Mesothelial cell of epicardium (in vitro differentiated cells): ENCODE results near the gene MIDN. TPM values are rescaled to one million over a fixed set of nuclear protein-coding genes. Genes with fewer than 3 reads are reported as not detected.

Experiments used
- DNase-seq, 2 experiments: peaks; one replicate each; pipeline ENCODE4 v3.0.0; 2021; ENCODE audit warnings: low spot score in 2 of 2; ENCODE audit not compliant: unreplicated experiment in 2 of 2
- H3K27ac Mint-ChIP-seq: 2 replicates; pipeline ENCODE4 v1.8.0; 2021; ENCODE audit warnings: mixed read lengths
- H3K27me3 Mint-ChIP-seq: 2 replicates; pipeline ENCODE4 v1.8.0; 2021; ENCODE audit warnings: low read depth, mixed read lengths
- H3K36me3 Mint-ChIP-seq: 2 replicates; pipeline ENCODE4 v1.8.0; 2021; ENCODE audit warnings: mixed read lengths
- H3K4me1 Mint-ChIP-seq: 2 replicates; pipeline ENCODE4 v1.8.0; 2021; ENCODE audit warnings: mixed read lengths
- H3K4me3 Mint-ChIP-seq: 2 replicates; pipeline ENCODE4 v1.8.0; 2021; ENCODE audit warnings: mild to moderate bottlenecking, moderate library complexity, mixed read lengths
- H3K9me3 Mint-ChIP-seq: 2 replicates; pipeline ENCODE4 v1.8.0; 2021; ENCODE audit warnings: mixed read lengths
- CTCF ChIP-seq: fragments of 200-600 bp; sonication (generic); IDR thresholded peaks from one replicate; pipeline ENCODE4 v1.5.0; 2021; ENCODE audit warnings: antibody characterized with exemption; ENCODE audit not compliant: unreplicated experiment
- total RNA-seq: library from RNA; stranded (reverse); gene quantifications from 3 replicates; pipeline ENCODE4 v1.2.1, GENCODE V29; 2021

Gene MIDN
- total RNA-seq, 1 donor from 2014 or later: 177 TPM

DNA sequence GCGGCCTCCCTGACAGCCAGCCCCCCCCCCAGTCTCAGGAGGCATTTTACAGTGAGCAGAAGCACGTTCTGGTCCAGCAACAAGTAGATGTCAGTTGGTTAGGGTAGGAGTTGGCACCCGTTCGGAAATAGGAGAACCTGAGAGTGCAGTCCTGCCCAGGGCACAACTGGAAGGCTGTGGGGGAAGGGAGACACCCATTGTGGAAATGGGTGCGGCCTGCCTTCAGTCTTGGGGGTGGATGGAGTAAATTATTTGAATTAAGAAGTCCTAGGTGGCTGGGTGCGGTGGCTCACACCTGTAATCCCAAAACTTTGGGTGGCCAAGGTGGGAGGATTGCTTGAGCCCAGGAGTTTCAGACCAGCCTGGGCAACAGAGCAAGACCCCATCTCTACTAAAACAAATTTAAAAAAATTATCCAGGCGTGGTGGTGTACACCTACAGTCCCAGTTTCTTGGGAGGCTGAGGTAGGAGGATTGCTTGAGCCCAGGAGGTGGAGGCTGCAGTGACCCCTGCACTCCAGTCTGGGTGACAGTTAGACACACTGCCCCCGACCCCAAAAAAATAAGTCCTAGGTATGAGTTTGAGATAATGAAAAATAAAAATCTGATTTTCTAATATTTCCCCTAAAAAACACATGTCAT, 21.9 kb downstream of the MIDN start:
- peaks cover 67% of the 10 kb centered on the region for H3K4me1 Mint-ChIP-seq
- no peaks in the 10 kb centered on the region for H3K9me3 Mint-ChIP-seq

DNA sequence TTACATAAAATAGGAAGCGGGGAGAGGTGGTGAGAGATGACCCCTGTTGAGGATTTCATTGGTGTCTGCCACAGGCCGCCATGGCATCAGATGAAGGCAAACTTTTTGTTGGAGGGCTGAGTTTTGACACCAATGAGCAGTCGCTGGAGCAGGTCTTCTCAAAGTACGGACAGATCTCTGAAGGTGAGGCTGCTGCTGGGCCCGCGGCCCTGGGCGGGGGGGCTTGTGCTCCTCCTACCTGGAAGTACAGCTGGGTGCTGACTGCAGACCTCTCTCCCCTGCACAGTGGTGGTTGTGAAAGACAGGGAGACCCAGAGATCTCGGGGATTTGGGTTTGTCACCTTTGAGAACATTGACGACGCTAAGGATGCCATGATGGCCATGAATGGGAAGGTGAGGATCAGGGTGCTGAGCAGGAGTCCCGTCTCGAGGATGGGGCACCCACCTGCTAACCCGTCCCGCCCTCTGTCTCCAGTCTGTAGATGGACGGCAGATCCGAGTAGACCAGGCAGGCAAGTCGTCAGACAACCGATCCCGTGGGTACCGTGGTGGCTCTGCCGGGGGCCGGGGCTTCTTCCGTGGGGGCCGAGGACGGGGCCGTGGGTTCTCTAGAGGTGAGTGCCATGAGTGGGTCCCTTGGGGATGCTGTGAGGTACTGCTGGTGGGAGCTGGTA, 22.6 kb downstream of the MIDN start:
- Mint-ChIP-seq H3K9me3 (no peaks in the 10 kb centered on the region), H3K36me3 (peaks cover 20% of the 10 kb centered on the region), H3K4me1 (peaks cover 62% of the 10 kb centered on the region), H3K27ac (peak overlapping the region; percentile 95), H3K4me3 (peak overlapping the region; percentile 81), H3K27me3 (peaks cover 4% of the 10 kb centered on the region)
- DNase-seq: no peak
- TF ChIP-seq CTCF: no peak

More for the DNA sequence above, 21.9 kb downstream of the MIDN start:
- Mint-ChIP-seq H3K27ac (peak overlapping the region; percentile 95), H3K4me3 (peak overlapping the region; percentile 81), H3K27me3 (peaks cover 4% of the 10 kb centered on the region), H3K36me3 (peaks cover 20% of the 10 kb centered on the region)
- TF ChIP-seq CTCF: no peak
- DNase-seq: no peak

DNA sequence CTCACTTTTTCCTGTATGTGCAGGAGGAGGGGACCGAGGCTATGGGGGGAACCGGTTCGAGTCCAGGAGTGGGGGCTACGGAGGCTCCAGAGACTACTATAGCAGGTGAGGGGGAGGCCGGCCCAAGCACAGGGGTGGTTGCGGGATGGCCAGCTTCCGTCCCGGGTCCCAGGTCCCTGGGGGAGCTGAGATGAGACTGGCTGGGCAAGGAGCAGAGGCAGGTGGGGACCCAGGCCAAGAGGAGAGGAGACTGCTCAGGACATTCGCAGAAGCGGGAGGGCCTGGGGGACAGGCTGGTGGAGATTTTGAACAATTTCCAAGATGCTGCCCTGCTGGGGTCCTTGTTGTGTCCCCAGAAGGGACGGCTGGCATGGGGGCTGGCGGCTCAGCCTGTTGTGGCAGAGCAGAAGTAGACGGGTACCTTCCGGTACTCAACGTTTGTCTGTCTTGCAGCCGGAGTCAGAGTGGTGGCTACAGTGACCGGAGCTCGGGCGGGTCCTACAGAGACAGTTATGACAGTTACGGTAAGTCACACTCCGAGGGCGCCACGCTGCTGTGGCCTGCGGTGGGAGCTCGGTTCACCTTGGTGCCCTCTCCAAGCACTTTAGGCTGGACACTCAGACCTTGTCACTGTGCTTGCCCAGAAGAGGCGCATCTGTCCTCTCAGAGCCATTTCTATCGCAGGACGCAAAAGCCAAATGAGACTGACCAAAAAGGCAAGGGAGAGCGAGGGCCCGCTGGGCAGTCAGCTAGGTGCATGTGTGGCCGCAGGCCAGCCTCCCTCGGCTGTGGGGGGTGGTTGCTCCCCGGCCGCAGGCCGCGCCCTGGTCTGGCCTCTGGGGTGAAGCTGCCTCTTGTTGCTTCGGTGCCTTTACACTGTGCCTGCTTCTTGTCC, 23.4 kb downstream of the MIDN start:
- peak overlapping the region; percentile 67 for H3K27ac Mint-ChIP-seq
- no peak for TF ChIP-seq CTCF
- H3K4me1 Mint-ChIP-seq: peaks cover 64% of the 10 kb centered on the region
- peaks cover 4% of the 10 kb centered on the region for H3K27me3 Mint-ChIP-seq
- H3K9me3 Mint-ChIP-seq: no peaks in the 10 kb centered on the region
- H3K36me3 Mint-ChIP-seq: peaks cover 20% of the 10 kb centered on the region
- DNase-seq: no peak
- H3K4me3 Mint-ChIP-seq: peak overlapping the region; percentile 81

DNA sequence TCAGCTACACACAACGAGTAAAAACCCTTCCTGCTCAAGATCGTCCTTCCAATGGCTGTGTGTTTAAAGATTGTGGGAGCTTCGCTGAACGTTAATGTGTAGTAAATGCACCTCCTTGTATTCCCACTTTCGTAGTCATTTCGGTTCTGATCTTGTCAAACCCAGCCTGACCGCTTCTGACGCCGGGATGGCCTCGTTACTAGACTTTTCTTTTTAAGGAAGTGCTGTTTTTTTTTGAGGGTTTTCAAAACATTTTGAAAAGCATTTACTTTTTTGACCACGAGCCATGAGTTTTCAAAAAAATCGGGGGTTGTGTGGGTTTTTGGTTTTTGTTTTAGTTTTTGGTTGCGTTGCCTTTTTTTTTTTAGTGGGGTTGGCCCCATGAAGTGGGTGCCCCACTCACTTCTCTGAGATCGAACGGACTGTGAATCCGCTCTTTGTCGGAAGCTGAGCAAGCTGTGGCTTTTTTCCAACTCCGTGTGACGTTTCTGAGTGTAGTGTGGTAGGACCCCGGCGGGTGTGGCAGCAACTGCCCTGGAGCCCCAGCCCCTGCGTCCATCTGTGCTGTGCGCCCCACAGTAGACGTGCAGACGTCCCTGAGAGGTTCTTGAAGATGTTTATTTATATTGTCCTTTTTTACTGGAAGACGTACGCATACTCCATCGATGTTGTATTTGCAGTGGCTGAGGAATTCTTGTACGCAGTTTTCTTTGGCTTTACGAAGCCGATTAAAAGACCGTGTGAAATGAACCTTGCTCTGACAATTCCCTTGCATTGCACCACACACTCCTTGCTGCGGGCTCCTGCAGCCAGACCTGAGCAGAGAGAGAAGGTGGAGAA, 24.3 kb downstream of the MIDN start:
- Mint-ChIP-seq H3K4me3 (peak overlapping the region; percentile 41), H3K27me3 (no peaks in the 10 kb centered on the region), H3K36me3 (peaks cover 20% of the 10 kb centered on the region), H3K4me1 (peaks cover 59% of the 10 kb centered on the region), H3K27ac (peak overlapping the region; percentile 10), H3K9me3 (no peaks in the 10 kb centered on the region)
- no peak for DNase-seq
- TF ChIP-seq CTCF: no peak
